Vagina (tissue), 2 donors: ENCODE measurements around the gene CTBP2. TPM values are rescaled to one million over a fixed set of nuclear protein-coding genes. Genes with fewer than 3 reads are reported as not detected.

Source experiments
- DNase-seq, 2 donors: peaks; one replicate each; pipeline ENCODE4 v3.0.0-alpha.2; 2017; ENCODE audit errors: extremely low spot score in 2 of 2
- H3K27ac ChIP-seq: fragments of 200-600 bp; sonication (generic); one replicate; pipeline ENCODE4 v1.5.1; 2019
- H3K27me3 ChIP-seq: fragments of 200-600 bp; sonication (generic); one replicate; pipeline ENCODE4 v1.5.1; 2019
- H3K36me3 ChIP-seq, 2 donors: fragments of 200-600 bp; sonication (generic); one replicate each; pipeline ENCODE4 v1.5.1; 2017 to 2019
- H3K4me1 ChIP-seq: fragments of 200-600 bp; sonication (generic); one replicate; pipeline ENCODE4 v1.5.1; 2019
- H3K4me3 ChIP-seq, 2 donors: fragments of 200-600 bp; sonication (generic); 1 replicate in 1 of 2; 2 replicates in 1 of 2; pipeline ENCODE4 v1.5.1; 2016 to 2019
- H3K9me3 ChIP-seq: fragments of 200-600 bp; sonication (generic); one replicate; pipeline ENCODE4 v1.5.1; 2019
- POLR2A ChIP-seq, 2 donors: fragments of 450-650 bp; IDR thresholded peaks; one replicate each; pipeline ENCODE4 v1.6.1; 2017; ENCODE audit warnings: antibody characterized with exemption in 2 of 2, mild to moderate bottlenecking in 2 of 2, moderate library complexity in 2 of 2
- POLR2AphosphoS5 ChIP-seq, 2 donors: sonication (generic); formaldehyde crosslinking; IDR thresholded peaks; one replicate each; pipeline ENCODE4 v1.9.0; 2017; ENCODE audit warnings: antibody characterized with exemption in 2 of 2, mild to moderate bottlenecking in 2 of 2, low read depth in 1 of 2; ENCODE audit not compliant: insufficient read depth in 1 of 2
- intact Hi-C: fragments of 100-400 bp; cut with DNase I; formaldehyde crosslinking; loops from one replicate; pipeline ENCODE4 v1.15.1; 2023
- total RNA-seq: library from RNA; depleted of rRNA; stranded (reverse); fragments of >200 nt; gene quantifications from one replicate; pipeline ENCODE4 v1.2.3, GENCODE V29; 2016
- TF ChIP-seq, protein P1 (sequence below), 3 experiments: fragments of 450-650 bp in 2 of 3; fragments of 200-600 bp in 1 of 3; sonication (generic) in 1 of 3; IDR thresholded peaks; one replicate each; pipeline ENCODE4 v1.5.1; 2017 to 2019; ENCODE audit warnings: antibody characterized with exemption in 3 of 3, mild to moderate bottlenecking in 2 of 3, moderate library complexity in 2 of 3

The CTBP2 gene
- total RNA-seq, 1 donor from 2014 or later: 74.4 TPM

DNA sequence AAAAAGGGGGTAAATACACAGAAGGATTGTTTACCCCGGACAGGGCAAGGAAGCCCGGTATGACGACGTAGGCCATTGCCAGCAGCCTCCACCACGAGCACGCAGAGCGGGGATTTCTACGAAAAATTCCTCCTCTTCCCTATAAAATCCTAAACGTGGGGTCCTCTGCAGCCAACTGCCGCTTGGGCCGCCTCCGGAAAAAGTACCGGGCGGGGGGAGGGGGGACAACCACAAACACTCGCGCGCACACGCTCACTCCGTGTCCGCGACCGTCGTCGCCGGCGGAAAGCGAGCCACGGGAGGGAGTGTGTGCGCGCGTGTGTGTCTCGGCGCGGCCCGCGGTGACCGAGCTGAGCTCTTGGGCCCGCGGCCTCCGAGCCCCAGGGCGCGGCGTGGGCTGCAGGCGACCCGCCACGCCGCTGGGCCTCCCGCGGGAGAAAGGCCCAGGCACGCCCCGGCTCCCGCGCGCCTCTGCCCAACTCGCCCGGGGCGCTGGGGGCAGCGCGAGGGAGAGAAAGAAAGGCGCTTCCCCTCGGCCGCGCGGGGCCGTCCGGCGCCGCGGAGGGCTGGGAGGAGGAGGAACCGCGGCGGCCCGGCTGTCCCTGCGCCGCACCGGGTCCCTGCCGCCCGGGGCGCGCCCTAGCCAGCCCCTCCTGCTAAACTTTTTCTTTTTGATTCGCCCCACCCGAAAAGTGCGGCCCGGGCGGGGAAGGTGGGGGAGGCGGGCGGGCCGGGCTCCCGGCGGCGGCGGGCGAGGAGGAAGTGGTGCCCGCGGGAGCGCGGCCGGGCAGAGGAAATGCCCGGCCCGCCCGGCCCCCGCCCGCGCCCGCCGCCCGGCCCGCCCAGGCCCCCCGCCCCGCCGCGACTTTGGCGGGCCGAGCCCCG, 1.5 kb downstream of the CTBP2 start:
- Histone ChIP-seq H3K4me1 (peaks cover 53% of the 10 kb centered on the region), H3K9me3 (no peaks in the 10 kb centered on the region), H3K27me3 (no peaks in the 10 kb centered on the region), H3K4me3 (peak overlapping the region; percentile 78 to 96), H3K36me3 (no peaks in the 10 kb centered on the region), H3K27ac (peak overlapping the region; percentile 98)
- TF ChIP-seq POLR2A (IDR thresholded peaks at IDR 0.05) (peak in 1 of 2 donors; percentile 49), POLR2AphosphoS5 (IDR thresholded peaks at IDR 0.05; ENCODE audit: insufficient read depth in 1 of 2, low read depth in 1 of 2) (peak in 1 of 2 donors; percentile 51)
- TF ChIP-seq, protein P1, sequence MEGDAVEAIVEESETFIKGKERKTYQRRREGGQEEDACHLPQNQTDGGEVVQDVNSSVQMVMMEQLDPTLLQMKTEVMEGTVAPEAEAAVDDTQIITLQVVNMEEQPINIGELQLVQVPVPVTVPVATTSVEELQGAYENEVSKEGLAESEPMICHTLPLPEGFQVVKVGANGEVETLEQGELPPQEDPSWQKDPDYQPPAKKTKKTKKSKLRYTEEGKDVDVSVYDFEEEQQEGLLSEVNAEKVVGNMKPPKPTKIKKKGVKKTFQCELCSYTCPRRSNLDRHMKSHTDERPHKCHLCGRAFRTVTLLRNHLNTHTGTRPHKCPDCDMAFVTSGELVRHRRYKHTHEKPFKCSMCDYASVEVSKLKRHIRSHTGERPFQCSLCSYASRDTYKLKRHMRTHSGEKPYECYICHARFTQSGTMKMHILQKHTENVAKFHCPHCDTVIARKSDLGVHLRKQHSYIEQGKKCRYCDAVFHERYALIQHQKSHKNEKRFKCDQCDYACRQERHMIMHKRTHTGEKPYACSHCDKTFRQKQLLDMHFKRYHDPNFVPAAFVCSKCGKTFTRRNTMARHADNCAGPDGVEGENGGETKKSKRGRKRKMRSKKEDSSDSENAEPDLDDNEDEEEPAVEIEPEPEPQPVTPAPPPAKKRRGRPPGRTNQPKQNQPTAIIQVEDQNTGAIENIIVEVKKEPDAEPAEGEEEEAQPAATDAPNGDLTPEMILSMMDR (IDR thresholded peaks at IDR 0.05): no peak
- intact Hi-C loops: no loop called here
- DNase-seq: no peak

DNA sequence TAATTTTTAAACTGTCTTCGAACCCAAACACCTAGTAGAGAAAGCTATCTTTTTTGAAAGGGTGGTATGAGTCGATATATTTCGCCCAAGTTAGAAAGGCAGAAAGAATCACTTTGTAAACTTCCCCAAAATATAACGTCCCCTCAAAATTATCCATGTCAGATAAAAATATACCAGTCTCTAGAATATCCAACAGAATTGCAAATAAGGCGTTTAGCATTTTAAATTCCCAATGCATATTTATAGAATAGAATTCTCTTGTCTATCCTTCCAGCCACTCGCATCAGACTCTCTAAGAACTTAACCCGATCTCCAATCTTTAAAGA, 2.1 kb downstream of the CTBP2 start:
- peak overlapping the region; percentile 98 for H3K27ac ChIP-seq
- H3K4me3 ChIP-seq: peak overlapping the region; percentile 78 to 96
- no peaks in the 10 kb centered on the region for H3K36me3 ChIP-seq
- DNase-seq: no peak
- peaks cover 58% of the 10 kb centered on the region for H3K4me1 ChIP-seq
- TF ChIP-seq POLR2AphosphoS5 (IDR thresholded peaks at IDR 0.05; ENCODE audit: insufficient read depth in 1 of 2, low read depth in 1 of 2): no peak
- TF ChIP-seq, protein P1 (IDR thresholded peaks at IDR 0.05): no peak
- intact Hi-C loops: no loop called here
- no peaks in the 10 kb centered on the region for H3K9me3 ChIP-seq
- no peaks in the 10 kb centered on the region for H3K27me3 ChIP-seq

DNA sequence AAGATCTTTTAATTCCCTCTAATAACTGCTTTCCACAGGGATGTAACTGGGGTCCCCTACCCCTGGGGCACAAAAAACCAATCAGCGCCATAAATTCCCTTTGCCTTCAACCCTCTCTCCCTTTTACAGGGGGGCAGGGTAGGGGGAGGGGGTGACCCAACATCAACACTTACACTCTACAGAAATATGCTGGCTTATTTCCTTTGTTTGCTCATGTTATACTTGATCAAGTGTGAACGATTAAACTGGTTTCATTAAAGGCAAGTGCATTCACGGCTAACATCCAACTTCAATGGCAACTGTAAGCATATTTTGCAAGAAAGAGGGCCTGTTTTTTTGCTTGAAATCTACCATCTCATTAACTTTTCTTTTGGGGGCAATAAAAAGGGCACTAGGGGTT, 2.9 kb downstream of the CTBP2 start:
- Histone ChIP-seq H3K4me3 (peak overlapping the region; percentile 78 to 96), H3K27ac (peak overlapping the region; percentile 98), H3K9me3 (no peaks in the 10 kb centered on the region), H3K36me3 (no peaks in the 10 kb centered on the region), H3K27me3 (no peaks in the 10 kb centered on the region), H3K4me1 (peaks cover 66% of the 10 kb centered on the region)
- no peak for TF ChIP-seq POLR2AphosphoS5 (IDR thresholded peaks at IDR 0.05; ENCODE audit: insufficient read depth in 1 of 2, low read depth in 1 of 2)
- TF ChIP-seq, protein P1 (IDR thresholded peaks at IDR 0.05): no peak
- TF ChIP-seq POLR2A (IDR thresholded peaks at IDR 0.05): no peak
- no peak for DNase-seq
- intact Hi-C loops: no loop called here

DNA sequence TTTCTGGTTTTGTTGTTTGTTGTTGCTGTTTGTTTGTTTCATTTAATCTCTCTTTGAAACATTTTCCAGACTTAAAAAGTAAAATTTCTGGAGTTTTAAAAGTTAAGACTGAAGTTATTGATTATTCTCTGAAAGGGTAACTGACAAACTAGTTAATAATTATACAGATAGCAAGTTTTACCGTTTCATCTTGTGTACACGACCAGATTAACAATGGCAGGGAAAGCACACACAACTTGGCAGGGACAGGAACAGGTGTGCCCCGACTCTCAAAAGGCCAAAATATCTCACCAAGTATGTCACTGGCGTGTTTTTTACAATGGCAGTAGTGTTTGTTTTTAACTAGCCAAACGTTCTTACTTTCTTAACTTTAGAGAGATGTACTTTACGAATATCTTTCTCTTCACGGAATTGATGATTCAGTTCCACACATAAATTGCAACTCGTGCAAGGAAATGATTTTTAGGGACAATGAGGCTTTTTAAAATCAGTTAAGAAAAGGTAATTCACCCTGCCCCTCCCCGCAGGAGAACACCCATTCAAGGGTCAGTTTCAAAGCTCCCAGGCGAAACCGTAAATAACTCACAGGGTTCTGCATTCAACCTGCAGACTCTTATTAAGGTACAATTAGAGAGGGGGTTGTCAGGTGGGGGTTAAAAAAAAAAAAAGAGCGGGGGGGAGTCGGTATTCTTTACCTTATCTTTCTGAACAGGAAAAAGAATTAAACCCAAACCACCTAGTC, 3.5 kb downstream of the CTBP2 start:
- TF ChIP-seq POLR2A (IDR thresholded peaks at IDR 0.05): no peak
- no peak for TF ChIP-seq POLR2AphosphoS5 (IDR thresholded peaks at IDR 0.05; ENCODE audit: insufficient read depth in 1 of 2, low read depth in 1 of 2)
- TF ChIP-seq, protein P1 (IDR thresholded peaks at IDR 0.05): no peak
- H3K27me3 ChIP-seq: no peaks in the 10 kb centered on the region
- H3K27ac ChIP-seq: peak overlapping the region; percentile 98
- no peak for DNase-seq
- H3K4me1 ChIP-seq: peaks cover 67% of the 10 kb centered on the region
- peak overlapping the region in 1 of 2 donors; percentile 78 for H3K4me3 ChIP-seq
- no peaks in the 10 kb centered on the region for H3K9me3 ChIP-seq
- intact Hi-C loops: no loop called here
- H3K36me3 ChIP-seq: no peaks in the 10 kb centered on the region
